GM20431 (cell line): Measurements from ENCODE around the gene LRRFIP2.

ENCODE experiments used
- in situ Hi-C: fragments of 300-500 bp; cut with MseI, MboI; formaldehyde crosslinking; loops from one replicate; pipeline ENCODE4 v1.15.0; 2020; ENCODE audit warnings: low sequenced_read_pairs; ENCODE audit not compliant: unreplicated experiment

LRRFIP2 gene

GRCh38 chr3:37174532-37175126, at the start of gene LRRFIP2:
LRRFIP2 (minus strand) TSS chr3:37174582; CDS start chr3:37148983, 25,599 bp downstream.
- in situ Hi-C loops: no loop called here

- in situ Hi-C loops: loop anchor here (25.0 kb wide), 1 partner anchor 486 kb away; no protein-coding TSS in a partner anchor
These were observed 49.2 kb upstream of the LRRFIP2 start for GRCh38 chr3:37223576-37223975.

- in situ Hi-C loops: loop anchor here (25.0 kb wide), 1 partner anchor 486 kb away; no protein-coding TSS in a partner anchor
These were observed 48.8 kb upstream of the LRRFIP2 start for GRCh38 chr3:37223141-37223558.

GRCh38 chr3:37222542-37222941, 48.2 kb upstream of the LRRFIP2 start:
- in situ Hi-C loops: loop anchor here (25.0 kb wide), 1 partner anchor 485 kb away; no protein-coding TSS in a partner anchor

- in situ Hi-C loops: loop anchor here (25.0 kb wide), 1 partner anchor 484 kb away; no protein-coding TSS in a partner anchor
These were observed 47.0 kb upstream of the LRRFIP2 start for GRCh38 chr3:37221407-37221806.

- in situ Hi-C loops: loop anchor here (25.0 kb wide), 1 partner anchor 482 kb away; no protein-coding TSS in a partner anchor
These were observed 44.9 kb upstream of the LRRFIP2 start for GRCh38 chr3:37219266-37219665.

GRCh38 chr3:37218206-37218605, 43.8 kb upstream of the LRRFIP2 start:
- in situ Hi-C loops: loop anchor here (25.0 kb wide), 1 partner anchor 481 kb away; no protein-coding TSS in a partner anchor

- in situ Hi-C loops: loop anchor here (25.0 kb wide), 1 partner anchor 480 kb away; no protein-coding TSS in a partner anchor
These were observed 42.9 kb upstream of the LRRFIP2 start for GRCh38 chr3:37217098-37217849.

- in situ Hi-C loops: loop anchor here (25.0 kb wide), 1 partner anchor 479 kb away; no protein-coding TSS in a partner anchor
These were observed 42.3 kb upstream of the LRRFIP2 start for GRCh38 chr3:37216597-37217097.

GRCh38 chr3:37214076-37214475, 39.7 kb upstream of the LRRFIP2 start:
- in situ Hi-C loops: loop anchor here (25.0 kb wide), 1 partner anchor 477 kb away; no protein-coding TSS in a partner anchor

- in situ Hi-C loops: loop anchor here (25.0 kb wide), 1 partner anchor 473 kb away; no protein-coding TSS in a partner anchor
These were observed 35.8 kb upstream of the LRRFIP2 start for GRCh38 chr3:37210230-37210629.

GRCh38 chr3:37208576-37208975, 34.2 kb upstream of the LRRFIP2 start:
- in situ Hi-C loops: loop anchor here (25.0 kb wide), 1 partner anchor 471 kb away; no protein-coding TSS in a partner anchor

GRCh38 chr3:37208008-37208407, 33.6 kb upstream of the LRRFIP2 start:
- in situ Hi-C loops: loop anchor here (25.0 kb wide), 1 partner anchor 471 kb away; no protein-coding TSS in a partner anchor

GRCh38 chr3:37206041-37206440, 31.7 kb upstream of the LRRFIP2 start:
- in situ Hi-C loops: loop anchor here (25.0 kb wide), 1 partner anchor 469 kb away; no protein-coding TSS in a partner anchor

GRCh38 chr3:37204314-37204713, 29.9 kb upstream of the LRRFIP2 start:
- in situ Hi-C loops: loop anchor here (25.0 kb wide), 1 partner anchor 467 kb away; no protein-coding TSS in a partner anchor

- in situ Hi-C loops: loop anchor here (25.0 kb wide), 1 partner anchor 465 kb away; no protein-coding TSS in a partner anchor
These were observed 27.7 kb upstream of the LRRFIP2 start for GRCh38 chr3:37202035-37202434.

GRCh38 chr3:37200141-37200540, 25.8 kb upstream of the LRRFIP2 start:
- in situ Hi-C loops: loop anchor here (25.0 kb wide), 1 partner anchor 463 kb away; no protein-coding TSS in a partner anchor

- in situ Hi-C loops: no loop called here
These were observed 24.6 kb upstream of the LRRFIP2 start for GRCh38 chr3:37198996-37199395.

- in situ Hi-C loops: no loop called here
These were observed 24.2 kb upstream of the LRRFIP2 start for GRCh38 chr3:37198547-37198946.

GRCh38 chr3:37197810-37198371, 23.5 kb upstream of the LRRFIP2 start:
- in situ Hi-C loops: no loop called here
